22Rv1 (cell line): ENCODE data around the gene L1TD1.
"Not testable (repeated sequence)": the region's sequence is repeated elsewhere in the genome, so short reads cannot be mapped to it uniquely, and the experiment has no call there.

Experiments
- H3K27ac ChIP-seq: fragments of 450-650 bp; 2 replicates; pipeline ENCODE4 v1.5.1; 2017
- CTCF ChIP-seq: fragments of 450-650 bp; IDR thresholded peaks from 2 replicates; pipeline ENCODE4 v1.5.1; 2017; ENCODE audit warnings: mild to moderate bottlenecking
- ZFX ChIP-seq: fragments of 450-650 bp; IDR thresholded peaks from 2 replicates; pipeline ENCODE4 v1.6.1; 2017; ENCODE audit warnings: antibody characterized with exemption, borderline replicate concordance

L1TD1 gene

GRCh38 chr1:62194651-62195544 lies at the start of gene L1TD1:
Gene L1TD1 (plus strand): TSS chr1:62194849. CDS start chr1:62206629, 11,780 bp downstream.
- H3K27ac ChIP-seq: no peak within 1 kb of the TSS

GRCh38 chr1:62159940-62160348 lies 34.7 kb upstream of the L1TD1 start:
- TF ChIP-seq CTCF: no peak
- TF ChIP-seq ZFX: no peak
- no peak overlapping the region for H3K27ac ChIP-seq

More at GRCh38 chr1:62194651-62195544, at the start of gene L1TD1:
- TF ChIP-seq CTCF (no peak), ZFX (no peak)

GRCh38 chr1:62161711-62162110 lies 32.9 kb upstream of the L1TD1 start:
- TF ChIP-seq CTCF (no peak), ZFX (no peak)

GRCh38 chr1:62170380-62170779 lies 24.3 kb upstream of the L1TD1 start:
- not testable (repeated sequence) for H3K27ac ChIP-seq

More at GRCh38 chr1:62161711-62162110, 32.9 kb upstream of the L1TD1 start:
- no peak overlapping the region for H3K27ac ChIP-seq

- TF ChIP-seq CTCF: peak; percentile 84
- TF ChIP-seq ZFX: no peak
- no peak overlapping the region for H3K27ac ChIP-seq
These were observed 19.0 kb upstream of the L1TD1 start for GRCh38 chr1:62175568-62176179.

- H3K27ac ChIP-seq: no peak overlapping the region
- TF ChIP-seq ZFX (no peak), CTCF (no peak)
These were observed 17.9 kb upstream of the L1TD1 start for GRCh38 chr1:62176597-62177312.

- TF ChIP-seq CTCF (no peak), ZFX (no peak)
These were observed 17.0 kb upstream of the L1TD1 start for GRCh38 chr1:62177621-62178020.

More at GRCh38 chr1:62177621-62178020, 17.0 kb upstream of the L1TD1 start:
- H3K27ac ChIP-seq: no peak overlapping the region
